Tongue (tissue), 2 donors: ENCODE results near the gene CEP68. TPM values are rescaled to one million over a fixed set of nuclear protein-coding genes. Genes with fewer than 3 reads are reported as not detected.
A peak's percentile ranks its signal among the peaks of the same experiment; 100 is the strongest.
"Not testable (repeated sequence)": the region's sequence is repeated elsewhere in the genome, so short reads cannot be mapped to it uniquely, and the experiment has no call there.

Source experiments
- DNase-seq: peaks from one replicate; pipeline ENCODE4 v3.0.0-alpha.2; 2015
- total RNA-seq: library from RNA; depleted of rRNA; stranded (reverse); fragments of >200 nt; gene quantifications from one replicate; pipeline ENCODE4 v1.2.3, GENCODE V29; 2014

Gene CEP68, protein sequence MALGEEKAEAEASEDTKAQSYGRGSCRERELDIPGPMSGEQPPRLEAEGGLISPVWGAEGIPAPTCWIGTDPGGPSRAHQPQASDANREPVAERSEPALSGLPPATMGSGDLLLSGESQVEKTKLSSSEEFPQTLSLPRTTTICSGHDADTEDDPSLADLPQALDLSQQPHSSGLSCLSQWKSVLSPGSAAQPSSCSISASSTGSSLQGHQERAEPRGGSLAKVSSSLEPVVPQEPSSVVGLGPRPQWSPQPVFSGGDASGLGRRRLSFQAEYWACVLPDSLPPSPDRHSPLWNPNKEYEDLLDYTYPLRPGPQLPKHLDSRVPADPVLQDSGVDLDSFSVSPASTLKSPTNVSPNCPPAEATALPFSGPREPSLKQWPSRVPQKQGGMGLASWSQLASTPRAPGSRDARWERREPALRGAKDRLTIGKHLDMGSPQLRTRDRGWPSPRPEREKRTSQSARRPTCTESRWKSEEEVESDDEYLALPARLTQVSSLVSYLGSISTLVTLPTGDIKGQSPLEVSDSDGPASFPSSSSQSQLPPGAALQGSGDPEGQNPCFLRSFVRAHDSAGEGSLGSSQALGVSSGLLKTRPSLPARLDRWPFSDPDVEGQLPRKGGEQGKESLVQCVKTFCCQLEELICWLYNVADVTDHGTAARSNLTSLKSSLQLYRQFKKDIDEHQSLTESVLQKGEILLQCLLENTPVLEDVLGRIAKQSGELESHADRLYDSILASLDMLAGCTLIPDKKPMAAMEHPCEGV
- 49.4 TPM for total RNA-seq

- peak; percentile 99 for DNase-seq
These were observed at the start of gene CEP68 for GRCh38 chr2:65056215-65057053. Gene CEP68, plus strand, starts transcription at chr2:65056416. Its CDS starts 13,029 bp downstream, at chr2:65069445.

DNA sequence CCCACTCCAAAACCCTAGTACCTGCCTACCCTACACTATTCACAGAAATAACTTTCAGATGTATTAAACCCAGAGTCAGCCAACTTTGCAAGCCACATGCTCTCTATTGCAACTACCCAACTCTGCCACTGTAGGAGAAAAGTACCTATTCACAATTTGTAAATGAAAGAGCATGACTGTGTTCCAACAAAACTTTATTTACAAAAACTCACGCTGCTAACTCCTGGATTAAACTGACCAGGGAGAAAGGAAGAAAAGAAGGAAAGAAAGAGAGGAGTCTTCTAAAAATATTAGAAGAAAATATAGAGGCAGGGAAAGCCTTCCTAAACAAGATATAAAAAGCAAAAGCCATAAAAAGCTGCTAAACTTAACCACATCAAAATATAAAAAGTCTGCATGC is 42.4 kb upstream of the CEP68 start:
- DNase-seq, result no peak

- DNase-seq, result no peak
These were observed 40.5 kb upstream of the CEP68 start for GRCh38 chr2:65015731-65016130.

DNA sequence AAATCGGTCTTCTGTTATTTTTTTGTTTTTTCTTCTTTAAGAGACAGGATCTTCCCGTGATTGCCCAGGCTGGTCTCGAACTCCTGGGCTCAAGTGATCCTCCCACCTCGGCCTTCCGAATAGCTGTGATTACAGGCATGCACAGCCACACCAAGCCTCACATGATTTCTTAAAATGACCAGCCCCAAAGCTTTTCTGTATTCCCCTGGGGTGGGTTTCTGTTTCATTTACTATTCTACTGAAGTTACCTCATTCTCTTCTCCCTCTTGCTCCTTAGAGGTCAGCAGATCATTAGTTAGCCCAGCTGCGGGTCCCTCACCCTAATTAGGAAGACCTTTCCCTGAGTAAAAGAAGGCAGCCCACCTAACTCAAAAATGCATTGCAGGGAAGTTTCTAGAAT is 39.4 kb upstream of the CEP68 start:
- no peak for DNase-seq

GRCh38 chr2:65017335-65017734 is 38.9 kb upstream of the CEP68 start:
- peak; percentile 32 for DNase-seq

GRCh38 chr2:65018141-65018582 is 38.1 kb upstream of the CEP68 start:
- DNase-seq, result no peak

GRCh38 chr2:65019010-65019409 is 37.2 kb upstream of the CEP68 start:
- no peak for DNase-seq

- no peak for DNase-seq
These were observed 36.5 kb upstream of the CEP68 start for GRCh38 chr2:65019675-65020195.

GRCh38 chr2:65020251-65020650 is 36.0 kb upstream of the CEP68 start:
- not testable (repeated sequence) for DNase-seq

- no peak for DNase-seq
These were observed 35.2 kb upstream of the CEP68 start for GRCh38 chr2:65020943-65021528.

DNA sequence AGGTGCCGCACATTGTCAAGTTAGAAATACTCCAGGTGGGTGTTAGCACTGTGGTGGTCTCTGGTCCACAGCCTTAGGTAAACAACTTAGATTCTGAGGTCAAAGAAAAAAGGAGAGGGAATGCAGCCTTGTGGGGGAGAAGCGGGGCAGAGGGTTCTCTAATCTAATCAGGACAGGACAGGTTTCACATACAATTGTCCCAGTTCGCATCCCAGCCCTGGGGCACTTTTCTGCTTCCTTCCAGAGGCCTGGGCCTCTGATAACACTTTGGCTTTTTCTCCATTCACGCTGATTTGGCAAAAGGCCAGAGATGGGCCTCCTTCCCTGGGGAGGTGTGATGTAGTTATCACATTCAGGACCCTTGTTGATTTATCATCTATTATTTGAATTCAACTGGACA is 34.5 kb upstream of the CEP68 start:
- no peak for DNase-seq

DNA sequence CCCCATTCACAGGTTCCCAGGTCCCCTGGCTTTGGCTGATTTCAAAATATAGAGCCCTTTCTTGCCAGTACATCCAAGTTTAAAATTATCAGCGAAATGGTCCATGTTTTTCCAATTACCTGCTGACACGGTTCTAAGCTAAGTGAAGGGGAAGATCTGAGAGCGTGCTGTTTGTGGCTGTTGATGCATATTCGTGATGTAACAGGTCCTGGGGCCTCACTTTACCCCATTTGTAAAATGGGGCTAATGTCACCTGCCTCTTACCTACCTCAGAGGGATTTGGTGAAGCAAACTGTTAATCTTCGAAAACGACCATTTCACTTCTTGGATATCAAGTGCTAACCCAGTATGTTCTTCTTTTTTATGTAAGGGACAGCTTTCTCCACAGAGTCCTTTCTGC is 34.0 kb upstream of the CEP68 start:
- no peak for DNase-seq

- no peak for DNase-seq
These were observed 32.5 kb upstream of the CEP68 start for GRCh38 chr2:65023742-65024141.

DNA sequence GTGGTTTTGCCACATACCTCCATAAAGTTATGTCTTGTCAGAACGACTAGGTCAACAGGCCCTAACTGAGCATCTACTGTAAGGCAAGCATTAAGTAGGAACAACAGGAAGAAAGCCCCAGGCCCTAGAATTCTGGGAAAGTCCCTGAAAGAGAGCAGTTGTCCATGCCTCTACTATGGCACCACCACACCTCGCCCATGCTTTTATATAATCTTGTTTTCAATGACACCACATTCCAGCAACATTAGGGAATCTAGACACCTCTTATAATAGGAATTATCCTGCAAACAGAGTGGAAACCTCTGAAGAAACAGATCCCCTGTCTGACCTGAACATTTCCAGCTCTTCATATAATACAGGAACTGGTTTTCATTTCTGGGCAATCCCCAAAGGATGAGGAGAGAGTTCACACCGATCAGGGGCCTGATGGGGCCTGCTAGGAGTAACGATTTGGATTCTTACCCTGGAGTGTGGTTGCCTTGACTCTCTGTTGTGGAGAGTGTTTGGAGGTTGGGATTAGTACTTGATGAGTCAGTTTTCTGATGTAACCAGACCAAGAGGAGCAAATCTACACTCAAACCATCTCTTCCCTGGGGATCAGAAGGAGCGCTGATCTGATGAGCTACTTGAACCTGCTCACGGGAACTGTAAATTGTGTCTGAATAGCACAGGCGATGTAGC is 31.9 kb upstream of the CEP68 start:
- no peak for DNase-seq

GRCh38 chr2:65025453-65026123 is 30.6 kb upstream of the CEP68 start:
- DNase-seq, result no peak

GRCh38 chr2:65026154-65026553 is 30.1 kb upstream of the CEP68 start:
- DNase-seq, result no peak

DNA sequence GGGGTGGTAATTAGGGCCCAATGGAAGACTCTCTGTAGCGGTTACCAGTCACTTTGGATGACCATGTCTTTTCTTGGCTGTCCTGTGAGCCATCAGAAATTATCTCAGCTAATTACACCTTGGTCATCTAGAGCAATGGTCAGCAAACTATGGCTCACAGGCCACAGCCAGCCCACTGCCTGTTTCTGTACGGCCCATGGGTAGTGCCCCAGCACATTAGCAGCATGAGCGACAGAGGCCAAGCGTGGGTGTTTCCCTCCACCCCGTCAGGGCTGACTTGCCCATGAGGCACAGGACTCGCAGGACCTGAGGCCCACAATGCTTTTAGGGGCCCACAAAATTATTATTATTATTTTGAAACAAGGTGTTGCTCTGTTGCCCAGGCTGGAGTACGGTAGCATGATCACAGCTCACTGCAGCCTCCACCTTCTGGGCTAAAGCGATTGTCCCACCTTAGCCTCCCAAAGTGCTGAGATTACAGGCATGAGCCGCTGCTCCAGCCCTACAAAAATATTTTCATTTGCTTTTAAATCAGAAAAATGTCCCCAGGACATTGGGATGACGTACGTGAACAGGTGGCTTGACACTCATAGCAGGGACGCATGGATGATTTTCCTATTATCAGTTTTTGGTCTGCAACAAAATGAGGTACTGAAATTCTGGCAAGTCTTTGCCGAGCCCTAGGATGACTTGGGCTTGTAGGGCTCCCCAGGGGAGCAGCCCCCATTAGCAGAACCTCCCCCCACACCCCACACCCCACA is 29.3 kb upstream of the CEP68 start:
- DNase-seq, result no peak

DNA sequence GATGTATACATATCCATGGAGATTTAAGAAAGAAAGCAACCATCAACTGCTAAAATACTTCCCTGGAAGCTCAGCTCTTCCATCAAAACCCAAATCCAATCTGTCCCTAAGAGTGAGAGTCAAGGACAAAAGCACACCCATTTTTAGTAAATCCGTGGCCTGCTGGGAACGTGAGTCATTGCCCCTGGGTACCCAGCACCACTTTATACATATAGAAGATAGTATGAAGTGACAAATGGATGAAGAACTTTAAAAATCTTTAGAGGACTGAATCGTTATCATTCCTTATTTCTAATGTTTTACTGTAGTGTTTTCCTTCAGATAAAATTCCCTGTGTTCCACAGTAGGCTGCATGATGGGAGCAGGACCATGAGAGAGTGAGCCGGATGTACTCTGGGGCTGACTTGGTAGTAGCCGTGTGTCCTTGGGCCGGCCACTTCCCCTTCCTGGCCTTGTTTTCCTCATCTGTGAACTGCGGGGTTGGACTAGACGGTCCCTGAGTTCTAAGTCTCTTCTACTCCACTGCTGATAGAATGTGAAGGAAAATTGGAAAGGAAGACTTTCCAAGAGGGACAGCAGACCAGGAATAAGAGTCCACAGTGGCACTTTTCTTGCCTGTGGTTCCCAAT is 28.5 kb upstream of the CEP68 start:
- no peak for DNase-seq
